ENCODE results near the gene RBM6. TPM values are rescaled to one million over a fixed set of nuclear protein-coding genes. Genes with fewer than 3 reads are reported as not detected.
"Not testable (repeated sequence)": the region's sequence is repeated elsewhere in the genome, so short reads cannot be mapped to it uniquely, and the experiment has no call there.

The RBM6 gene
- polyA plus RNA-seq (2013, experiment 1 of 2; ENCODE audit: insufficient read length): 63.1 TPM
- polyA plus RNA-seq (2013, experiment 2 of 2; ENCODE audit: insufficient read length): 66.0 TPM

DNA sequence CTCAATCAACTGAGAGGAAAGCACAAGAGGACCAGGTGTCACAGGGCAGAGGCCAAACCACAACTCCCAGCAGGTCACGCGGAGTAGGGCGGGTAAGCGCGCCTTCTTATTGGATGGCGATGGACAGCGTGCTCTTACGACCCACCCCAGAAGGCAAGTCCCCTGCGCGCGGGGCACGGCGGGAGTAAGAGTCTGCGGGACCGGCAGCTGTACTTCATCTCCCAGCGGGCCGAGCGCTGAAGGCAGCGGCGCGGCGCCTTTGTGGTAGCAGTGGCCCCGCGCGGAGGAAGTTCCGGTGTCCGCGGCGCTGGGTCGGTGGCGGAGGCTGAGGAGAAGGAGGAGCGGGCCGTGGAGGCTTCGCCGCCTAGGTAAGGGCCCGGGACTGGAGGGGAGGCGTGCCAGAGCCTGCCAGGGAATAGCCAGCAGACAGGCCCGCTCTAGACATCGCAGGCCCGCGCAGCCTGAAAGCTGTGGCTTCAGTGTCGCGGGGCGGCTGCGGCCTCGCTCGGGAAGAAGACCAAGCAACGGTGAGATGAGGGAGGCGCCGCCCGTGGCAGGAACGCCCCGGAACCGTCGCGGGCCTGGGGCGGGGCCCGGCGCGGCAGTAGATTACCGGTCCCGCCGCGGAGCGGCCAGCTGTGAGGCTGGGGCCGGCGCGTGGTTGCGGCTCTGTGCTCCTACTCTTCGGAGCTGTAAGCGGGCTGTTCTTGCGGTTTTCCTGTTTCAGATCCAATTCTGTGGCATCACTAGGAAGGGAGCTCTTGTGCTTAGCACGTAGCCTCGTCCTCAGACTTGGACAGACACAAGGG, at the start of gene RBM6:
TSS of gene RBM6 (plus strand) at position 293 of the 809 bp plus-strand sequence. CDS start 22,492 bp downstream, outside the sequence.
- DNase-seq: peak; percentile 98

GRCh38 chr3:49895791-49896190, 44.2 kb upstream of the RBM6 start:
- DNase-seq: no peak

GRCh38 chr3:49896345-49896744, 43.6 kb upstream of the RBM6 start:
- DNase-seq: no peak

DNA sequence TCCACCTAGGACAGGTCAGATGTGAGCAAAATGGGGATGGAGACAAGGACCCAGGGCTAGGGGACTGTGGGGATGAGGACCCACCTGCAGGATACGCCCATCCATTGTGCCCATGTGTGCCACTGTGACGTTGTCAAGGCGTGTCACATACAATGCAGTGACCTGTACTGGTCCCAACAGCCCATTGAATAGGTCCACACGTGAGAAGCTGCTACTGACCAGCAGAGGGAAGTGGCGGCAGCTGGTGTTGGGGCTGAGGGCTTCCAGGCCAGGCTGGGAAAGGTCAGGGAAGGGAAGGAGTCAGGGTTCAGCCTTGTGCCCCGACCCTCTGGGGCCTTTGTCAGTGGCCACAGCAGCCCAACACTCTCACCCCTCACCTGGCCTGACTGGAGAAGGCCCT, 41.0 kb upstream of the RBM6 start:
- no peak for DNase-seq

DNA sequence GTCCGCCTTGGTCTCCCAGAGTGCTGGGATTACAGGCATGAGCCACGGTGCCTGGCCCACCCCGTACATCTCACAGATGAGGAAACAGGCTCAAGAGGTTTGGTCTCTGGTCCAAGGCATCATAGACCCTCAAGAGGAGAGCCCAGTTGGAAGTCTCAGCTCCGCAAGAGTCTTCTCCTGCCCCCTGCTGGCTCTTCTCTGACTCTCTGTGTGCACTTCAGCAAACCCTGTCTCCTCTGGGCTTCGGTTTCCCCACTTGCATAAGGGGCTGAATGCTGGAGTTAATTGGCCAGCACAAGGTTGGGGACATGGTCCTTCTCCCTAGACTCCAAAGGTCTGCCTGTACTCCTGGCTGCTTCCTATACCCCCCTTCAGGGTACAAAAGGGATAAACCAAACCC, 40.1 kb upstream of the RBM6 start:
- DNase-seq: no peak

GRCh38 chr3:49900491-49901153, 39.3 kb upstream of the RBM6 start:
- peak; percentile 15 for DNase-seq

DNA sequence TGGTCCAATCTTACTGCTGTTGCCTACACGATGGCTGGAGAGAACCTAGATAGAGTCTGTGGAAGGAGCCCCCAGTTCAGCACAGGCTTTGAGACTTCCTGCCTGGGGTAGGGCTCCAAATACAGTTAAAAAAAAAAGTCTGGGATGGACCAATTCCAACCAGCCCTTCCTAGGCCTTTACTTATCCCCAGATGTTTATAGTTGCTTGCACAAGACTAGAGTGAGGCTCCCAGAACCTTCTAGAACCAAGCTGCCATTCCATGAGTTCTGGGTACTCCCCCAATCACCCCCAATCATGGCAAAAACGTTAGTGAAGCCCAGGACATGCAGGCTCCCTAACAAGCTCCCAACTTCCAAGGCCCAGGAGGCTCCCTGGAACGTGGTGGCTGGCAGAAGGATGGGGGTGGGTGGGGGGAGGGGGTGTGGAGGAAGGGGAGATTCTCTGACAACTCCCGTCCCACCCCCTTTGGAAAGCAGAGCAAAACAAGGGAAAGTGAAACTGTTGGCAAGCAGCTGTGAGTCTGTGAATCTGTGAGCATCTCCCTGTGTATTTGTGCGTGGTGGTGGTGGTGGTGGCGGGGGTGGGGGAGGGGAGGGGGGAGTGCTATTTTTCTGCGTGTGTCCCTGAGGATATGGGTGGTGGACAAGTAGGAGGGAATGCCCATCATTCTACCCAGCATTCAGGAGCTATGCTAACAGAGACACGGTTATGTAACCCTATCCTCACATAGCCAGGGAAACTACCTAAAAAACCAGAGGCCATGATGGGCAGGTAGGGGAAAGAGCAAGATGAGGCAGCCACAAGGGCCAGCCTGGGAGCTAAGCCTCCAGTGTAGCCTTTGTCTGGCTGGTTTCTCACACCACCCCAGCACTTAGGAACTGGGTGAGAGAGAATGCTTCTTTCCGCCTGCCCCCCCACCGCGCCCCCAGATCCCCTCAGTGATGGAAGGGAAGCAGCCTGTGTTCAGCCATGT, 38.3 kb upstream of the RBM6 start:
- peak; percentile 18 for DNase-seq

- DNase-seq: no peak
These were observed 37.2 kb upstream of the RBM6 start for GRCh38 chr3:49902511-49903345.

GRCh38 chr3:49903451-49904424, 36.2 kb upstream of the RBM6 start, which contains the start of gene MST1R:
Gene MST1R, minus strand, starts transcription at chr3:49903873. Its CDS starts 264 bp downstream, at chr3:49903609.
- DNase-seq: peak; percentile 7

DNA sequence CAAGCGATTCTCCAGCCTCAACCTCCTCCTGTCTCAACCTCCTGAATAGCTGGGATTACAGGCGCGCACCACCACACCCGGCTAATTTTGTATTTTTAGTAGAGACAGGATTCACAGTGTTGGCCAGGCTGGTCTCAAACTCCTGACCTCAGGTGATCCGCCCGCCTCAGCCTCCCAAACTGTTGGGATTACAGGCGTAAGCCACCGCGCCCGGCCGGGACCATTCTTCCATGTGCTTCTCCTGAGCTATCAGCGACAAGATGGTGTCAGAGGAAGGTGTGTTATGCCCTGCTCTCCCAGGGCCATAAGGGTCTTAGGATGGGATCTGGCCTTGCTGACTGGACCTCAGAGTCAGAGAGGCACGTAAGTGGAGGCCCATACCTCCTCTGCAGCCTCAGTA, 35.5 kb upstream of the RBM6 start:
- DNase-seq: not testable (repeated sequence)

DNA sequence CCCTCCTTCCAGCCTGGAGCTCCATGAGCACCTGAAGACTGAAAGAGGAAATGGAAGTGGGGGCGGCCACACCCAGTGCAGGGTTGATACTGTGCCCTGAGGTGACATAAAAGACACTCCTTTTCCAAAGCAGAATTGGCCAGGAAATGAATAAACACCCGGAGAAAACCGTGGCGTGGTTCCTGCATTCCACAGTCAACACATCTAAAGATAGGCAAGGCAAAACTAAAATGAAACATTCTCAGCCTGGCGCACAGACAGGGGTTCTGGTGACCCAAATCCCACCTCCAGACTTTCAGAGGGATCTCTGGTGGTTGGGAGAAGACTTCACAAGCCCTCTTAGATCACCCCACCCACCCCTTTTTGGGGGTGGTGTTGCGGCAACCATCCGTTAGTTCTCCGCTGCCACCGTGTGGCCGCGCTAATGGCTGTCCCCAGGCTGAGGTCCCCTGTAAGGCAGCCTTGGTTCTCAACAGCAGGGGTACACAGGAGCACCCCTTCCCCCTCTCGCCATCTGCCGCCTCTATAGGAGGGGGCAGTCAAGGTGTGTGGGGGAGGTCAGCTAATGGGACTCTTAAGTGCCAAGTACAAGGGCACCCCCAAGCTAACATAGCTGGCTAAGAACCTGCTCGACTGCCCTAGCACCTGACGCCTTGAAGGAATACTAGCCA, 33.7 kb upstream of the RBM6 start:
- peak; percentile 48 for DNase-seq

DNA sequence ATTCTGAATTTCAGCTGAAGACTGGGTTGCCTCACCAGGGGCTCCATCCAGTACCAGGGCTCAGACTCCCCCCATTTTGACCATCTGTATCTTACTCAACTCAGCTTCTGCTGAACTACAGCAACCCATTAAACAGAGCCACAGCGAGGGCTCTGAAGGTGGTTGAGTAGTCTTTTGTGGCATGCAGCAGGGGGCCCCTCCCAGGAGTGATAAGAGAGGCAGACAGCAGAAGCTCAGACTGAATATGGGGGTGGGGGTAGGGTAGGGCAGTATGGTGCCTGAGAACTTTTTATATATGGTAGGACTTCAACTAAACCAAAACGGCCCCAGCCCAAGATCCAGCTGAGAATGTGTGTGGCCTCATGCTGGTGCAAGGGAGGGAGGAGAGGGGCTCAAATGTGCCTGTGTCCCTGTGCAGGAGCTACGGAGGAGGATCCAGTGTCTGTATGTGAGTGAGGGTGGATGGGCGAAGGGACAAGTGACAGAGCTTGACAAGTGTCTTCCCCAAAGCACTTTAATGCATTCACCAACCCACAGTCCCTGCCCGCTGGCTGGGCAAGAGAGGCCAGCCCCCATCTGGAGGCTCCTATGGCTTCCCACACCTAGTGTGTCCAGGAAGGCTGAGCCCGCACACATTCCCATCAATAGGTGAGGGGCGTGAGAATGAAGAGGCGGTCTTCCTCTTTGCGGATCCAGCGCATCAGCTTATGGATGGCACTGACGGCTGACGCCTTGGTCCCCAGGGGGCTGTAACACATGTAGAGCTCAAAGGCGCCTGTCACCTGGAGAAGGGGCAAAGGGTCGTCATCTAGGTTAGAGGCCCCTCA, 31.4 kb upstream of the RBM6 start:
- no peak for DNase-seq

- no peak for DNase-seq
These were observed 29.4 kb upstream of the RBM6 start for GRCh38 chr3:49910409-49911123.

DNA sequence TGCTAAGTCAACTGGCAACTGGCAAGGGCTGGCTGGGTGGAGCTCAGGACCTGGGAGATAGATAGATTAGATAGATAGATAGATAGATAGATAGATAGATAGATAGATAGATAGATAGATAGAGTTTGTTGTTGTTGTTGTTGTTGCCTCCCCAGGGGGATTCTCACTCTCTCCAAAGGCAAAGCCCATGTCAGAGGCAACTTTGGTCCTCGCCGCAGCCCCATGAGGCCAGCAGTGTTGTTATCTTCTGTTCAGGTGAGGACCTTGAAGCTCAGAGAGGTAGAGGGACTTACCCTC, 28.9 kb upstream of the RBM6 start:
- DNase-seq: no peak

DNA sequence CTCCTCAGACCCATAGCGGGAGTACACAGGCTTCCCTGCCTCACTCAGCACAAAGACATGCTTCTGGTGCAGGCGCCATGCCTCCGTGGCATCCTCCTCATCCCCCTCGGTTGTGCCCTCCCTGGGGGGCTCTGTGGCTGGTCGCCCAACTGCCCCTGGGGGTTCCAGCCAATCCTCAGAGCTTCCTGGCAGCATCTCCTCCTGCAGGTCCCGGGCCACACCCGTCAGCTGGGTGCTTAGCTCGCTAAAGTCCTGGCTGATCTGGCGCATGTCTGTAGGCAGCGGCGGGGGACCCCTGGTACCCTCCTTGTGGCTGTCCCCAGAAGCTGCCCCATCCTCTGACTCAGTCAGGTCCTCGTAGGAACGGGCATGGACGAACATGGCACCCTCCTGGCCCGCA, 28.3 kb upstream of the RBM6 start:
- no peak for DNase-seq

DNA sequence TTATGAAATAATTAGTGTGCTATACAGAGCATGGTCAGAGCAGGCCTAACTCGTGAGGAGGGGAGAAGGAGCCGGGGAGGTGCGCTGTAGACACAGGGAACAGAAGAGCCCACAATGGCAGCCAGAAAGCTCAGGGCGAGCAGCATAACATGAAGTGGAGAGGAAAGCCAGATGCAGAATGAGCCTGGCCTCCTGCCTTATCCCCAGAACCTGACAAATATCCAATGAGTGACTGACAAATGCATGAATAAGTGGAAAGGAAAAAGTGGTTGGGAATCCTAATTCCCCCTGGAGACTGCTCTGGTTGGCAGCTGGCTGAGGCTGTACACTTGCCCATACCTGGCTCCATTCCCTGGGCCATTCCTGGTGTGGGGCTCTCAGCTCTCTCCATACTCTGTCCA, 27.1 kb upstream of the RBM6 start:
- DNase-seq: no peak

DNA sequence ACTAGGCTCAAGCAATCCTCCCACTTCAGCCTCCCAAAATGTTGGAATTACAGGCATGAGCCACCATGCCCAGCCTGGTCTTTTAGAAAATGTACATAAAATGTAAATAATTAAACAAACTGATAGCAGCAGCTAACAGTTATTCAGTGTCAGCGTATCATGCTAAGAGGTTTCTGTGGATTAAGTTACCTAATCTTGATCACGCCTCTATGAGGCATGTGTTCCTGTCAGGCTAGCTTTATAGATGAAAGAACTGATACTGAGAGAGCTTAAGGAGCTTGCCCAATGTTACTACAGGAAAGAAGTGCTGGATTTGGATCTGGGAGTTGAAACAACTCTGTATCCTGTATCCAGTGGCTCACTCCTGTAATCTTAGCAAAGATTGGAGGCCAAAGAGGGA, 25.0 kb upstream of the RBM6 start:
- DNase-seq: no peak

DNA sequence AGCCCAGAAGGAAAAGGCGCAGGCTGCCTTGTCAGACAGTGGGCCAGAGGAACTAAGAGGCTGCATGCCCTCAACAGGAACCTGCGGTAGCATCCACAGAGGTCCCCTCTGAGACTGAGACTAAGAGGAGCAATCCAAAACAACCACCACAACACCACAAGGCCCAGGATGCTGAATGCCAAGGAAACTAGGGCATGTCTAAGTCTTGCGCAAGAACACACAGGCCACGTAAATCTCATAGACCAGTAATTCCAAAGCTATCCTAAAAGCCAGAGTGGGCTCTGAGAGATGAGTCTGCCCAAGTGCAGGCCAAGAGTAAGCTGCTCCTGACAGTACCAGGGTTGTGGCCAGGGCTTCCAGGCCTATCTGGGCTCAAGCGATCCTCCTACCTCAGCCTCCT, 23.3 kb upstream of the RBM6 start:
- peak; percentile 55 for DNase-seq
